Suppressor macrophage treated with lipopolysaccharide for 1 hour (primary cell): ENCODE measurements around the gene GMPR.
"Not testable (repeated sequence)": the region's sequence is repeated elsewhere in the genome, so short reads cannot be mapped to it uniquely, and the experiment has no call there.

ENCODE experiments used
- DNase-seq, 3 donors: peaks; one replicate each; pipeline ENCODE4 v3.0.0-alpha.2; 2020 to 2022

GMPR gene

DNA sequence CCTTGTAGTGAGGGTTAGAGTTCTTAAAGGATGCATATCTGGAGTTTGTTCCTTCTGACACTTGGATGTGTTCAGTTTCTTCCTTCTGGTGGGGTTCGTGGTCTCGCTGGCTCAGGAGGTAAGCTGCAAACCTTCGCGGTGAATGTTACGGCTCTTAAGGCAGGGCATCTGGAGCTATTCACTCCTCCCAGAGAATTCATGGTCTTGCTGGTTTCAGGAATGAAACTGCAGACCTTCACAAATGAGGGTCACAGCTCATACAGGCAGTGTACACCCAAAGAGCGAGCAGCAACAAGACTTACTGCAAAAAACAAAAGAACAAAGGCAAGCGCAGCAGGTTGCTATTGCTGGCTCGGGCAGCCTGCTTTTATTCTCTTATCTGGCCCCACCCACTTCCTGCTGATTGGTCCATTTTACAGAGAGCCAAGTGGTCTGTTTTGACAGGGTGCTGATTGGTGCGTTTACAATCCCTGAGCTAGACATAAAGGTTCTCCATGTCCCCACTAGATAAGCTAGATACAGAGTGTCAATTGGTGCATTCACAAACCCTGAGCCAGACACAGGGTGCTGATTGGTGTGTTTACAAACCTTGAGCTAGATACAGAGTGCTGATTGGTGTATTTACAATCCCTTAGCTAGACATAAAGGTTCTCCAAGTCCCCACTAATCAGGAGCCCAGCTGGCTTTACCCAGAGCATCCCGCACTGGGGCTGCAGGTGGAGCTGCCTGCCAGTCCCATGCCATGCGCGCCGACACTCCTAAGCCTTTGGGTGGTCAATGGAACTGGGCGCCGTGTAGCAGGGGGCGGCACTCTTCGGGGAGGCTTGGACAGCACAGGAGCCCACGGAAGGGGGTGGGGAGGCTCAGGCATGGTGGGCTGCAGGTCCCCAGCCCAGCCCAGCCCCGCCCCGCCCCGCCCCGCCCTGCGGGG, 12.0 kb upstream of the GMPR start:
- not testable (repeated sequence) for DNase-seq

DNA sequence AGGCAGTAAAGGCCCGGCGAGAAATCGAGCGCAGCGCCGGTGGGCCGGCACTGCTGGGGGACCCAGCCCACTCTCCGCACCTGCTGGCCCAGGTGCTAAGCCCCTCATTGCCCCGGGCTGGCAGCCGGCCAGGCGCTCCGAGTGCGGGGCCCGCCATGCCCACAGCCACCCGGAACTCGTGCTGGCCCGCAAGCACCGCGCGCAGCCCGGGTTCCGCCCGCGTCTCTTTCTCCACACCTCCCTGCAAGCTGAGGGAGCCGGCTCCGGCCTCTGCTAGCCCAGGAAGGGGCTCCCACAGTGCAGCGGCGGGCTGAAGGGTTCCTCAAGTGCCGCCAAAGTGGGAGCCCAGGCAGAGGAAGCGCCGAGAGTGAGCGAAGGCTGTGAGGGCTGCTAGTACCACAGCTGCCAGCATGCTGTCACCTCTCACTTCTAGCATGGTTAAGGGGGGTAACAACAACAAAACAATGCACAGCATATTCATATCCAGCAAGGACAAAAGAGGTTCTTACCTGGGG, 11.3 kb upstream of the GMPR start:
- DNase-seq = no peak

- DNase-seq = no peak
These were observed 10.8 kb upstream of the GMPR start for GRCh38 chr6:16227605-16228004.

GRCh38 chr6:16228043-16228442, 10.3 kb upstream of the GMPR start:
- DNase-seq = no peak

DNA sequence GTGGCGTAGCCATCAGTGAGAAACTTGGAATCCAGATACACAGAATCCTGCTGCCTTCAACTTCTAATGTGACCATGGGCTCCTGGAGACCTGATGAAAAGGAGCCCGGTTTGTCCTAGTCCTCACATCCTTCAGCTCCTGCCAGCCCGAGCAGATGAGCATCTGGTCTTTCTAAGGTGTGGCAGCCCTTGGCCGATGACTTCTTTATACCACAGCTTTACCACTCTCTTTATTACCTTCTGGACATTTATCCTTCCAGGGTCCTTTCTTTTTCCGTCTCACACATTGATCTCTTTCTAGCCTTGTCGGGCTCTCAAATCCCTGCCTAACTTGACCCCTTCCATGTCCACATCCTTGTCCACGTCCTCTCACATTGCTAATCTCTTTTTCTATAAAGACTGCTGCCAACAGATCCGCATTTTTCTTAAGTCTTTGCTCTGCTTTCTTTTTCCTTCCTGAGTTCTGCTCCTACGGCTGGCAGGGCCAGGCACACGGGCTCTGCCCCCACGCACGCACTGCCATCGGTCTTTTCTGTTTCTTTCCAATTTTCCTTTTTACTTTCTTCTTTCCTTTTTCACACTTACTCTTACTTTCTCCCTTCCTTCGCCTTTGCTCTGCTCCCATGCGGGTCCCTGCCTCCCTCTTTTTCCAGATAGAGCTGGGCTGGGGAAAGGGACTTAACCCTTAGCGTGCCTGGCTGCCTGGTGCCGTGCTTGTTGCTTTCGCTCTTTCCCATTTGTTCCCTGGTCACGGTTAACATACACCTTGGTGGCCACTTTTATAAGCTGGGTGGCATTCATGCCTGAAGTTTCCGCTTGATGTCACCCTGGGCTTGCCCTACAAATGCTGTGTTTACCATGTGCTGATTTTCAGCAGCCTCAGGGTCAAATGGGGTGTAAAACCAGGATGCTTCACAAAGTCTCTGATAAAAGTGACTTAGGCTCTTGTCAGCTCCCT, 9.4 kb upstream of the GMPR start:
- DNase-seq = peak in 1 of 3 donors; percentile 56

DNA sequence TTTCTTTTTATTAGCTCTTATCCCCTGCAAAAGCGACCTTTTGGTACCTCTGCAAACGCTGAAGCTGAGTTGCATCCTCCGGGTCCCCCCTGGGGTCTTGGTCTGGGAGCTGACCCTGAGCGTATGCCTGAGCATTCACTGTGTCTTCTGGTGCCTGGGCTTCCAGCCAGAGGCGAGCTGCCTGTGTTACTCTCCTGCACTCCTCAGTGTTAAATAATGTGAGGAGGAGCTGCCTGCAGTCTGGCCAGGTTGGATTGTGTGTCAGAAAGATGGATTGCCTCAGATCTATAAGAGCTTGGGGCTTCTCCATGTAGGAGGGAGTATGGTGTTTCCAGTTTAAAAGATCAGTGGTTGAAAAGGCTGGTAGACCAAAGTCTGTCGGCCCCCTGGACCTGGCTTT, 8.7 kb upstream of the GMPR start:
- DNase-seq = no peak

DNA sequence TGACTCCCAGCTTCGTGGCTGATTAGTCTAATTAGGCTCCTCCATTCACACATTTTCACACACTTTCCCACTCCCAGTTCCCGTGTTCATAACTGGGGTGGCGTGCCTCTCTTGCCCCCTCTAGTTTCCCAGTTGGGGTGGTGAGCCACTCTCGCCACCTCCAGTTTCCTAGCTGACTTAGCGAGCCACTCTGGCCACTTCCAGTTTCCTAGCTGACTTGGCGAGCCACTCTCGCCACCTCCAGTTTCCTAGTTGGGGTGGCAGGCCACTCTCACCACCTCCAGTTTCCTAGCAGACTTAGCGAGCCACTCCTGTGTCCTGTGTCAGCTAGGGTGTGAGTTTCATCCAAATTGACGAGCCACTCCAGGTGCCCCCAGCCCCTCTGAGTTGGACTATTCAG, 7.4 kb upstream of the GMPR start:
- peak; percentile 66 to 73 (median 73) for DNase-seq

DNA sequence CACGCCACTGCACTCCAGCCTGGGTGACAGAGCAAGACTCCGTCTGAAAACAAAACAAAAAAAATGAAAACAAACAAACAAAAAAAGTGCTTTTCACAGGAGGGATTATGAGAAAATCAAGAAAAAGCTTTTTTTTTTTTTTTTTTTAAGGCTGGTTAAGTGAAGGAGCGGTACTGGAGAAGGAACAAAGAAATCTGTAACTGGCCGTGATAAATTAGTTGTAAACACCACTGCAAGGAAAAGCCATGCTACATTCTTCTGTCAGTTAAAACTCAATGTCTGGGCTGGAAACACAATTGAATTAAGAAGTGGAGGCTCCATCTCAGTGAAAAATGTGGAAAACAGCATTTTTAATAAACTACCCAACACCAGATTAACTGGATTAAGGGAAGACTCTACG, 6.3 kb upstream of the GMPR start:
- no peak for DNase-seq

- no peak for DNase-seq
These were observed 2.3 kb upstream of the GMPR start for GRCh38 chr6:16236009-16236501.

DNA sequence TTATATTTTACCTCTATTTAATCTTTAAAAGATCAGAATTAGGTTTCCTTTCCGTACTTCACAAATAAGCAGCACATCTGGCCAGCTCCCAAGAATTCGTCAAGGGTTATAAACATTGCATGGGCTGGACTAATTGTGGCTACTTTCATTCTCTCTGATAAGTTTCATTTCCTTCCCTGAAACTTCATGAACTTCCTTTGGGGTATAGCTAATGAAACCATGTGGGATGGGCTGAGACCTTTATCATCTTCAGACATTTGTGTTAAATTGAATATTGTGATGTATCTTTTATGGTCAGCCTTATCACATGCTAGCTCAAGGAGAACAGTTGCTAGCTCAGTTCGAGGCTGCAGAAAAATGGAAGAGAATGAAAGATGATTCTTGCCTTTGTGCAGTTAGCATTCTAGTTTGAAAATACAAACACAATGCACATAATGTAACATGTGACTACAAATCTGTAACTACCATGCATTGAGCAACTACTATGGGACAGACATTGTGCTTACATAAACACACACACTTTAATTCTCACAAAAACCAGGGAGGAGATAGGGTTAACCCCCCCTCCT, 1.7 kb upstream of the GMPR start:
- peak; percentile 81 to 90 (median 84) for DNase-seq

- DNase-seq = no peak
These were observed 1.1 kb upstream of the GMPR start for GRCh38 chr6:16237242-16237641.

- DNase-seq = peak; percentile 38 to 55 (median 49)
These were observed 793 bp downstream of the GMPR start for GRCh38 chr6:16238963-16239797.

GRCh38 chr6:16239798-16240123, 1.4 kb downstream of the GMPR start:
- peak; percentile 88 to 91 (median 89) for DNase-seq

DNA sequence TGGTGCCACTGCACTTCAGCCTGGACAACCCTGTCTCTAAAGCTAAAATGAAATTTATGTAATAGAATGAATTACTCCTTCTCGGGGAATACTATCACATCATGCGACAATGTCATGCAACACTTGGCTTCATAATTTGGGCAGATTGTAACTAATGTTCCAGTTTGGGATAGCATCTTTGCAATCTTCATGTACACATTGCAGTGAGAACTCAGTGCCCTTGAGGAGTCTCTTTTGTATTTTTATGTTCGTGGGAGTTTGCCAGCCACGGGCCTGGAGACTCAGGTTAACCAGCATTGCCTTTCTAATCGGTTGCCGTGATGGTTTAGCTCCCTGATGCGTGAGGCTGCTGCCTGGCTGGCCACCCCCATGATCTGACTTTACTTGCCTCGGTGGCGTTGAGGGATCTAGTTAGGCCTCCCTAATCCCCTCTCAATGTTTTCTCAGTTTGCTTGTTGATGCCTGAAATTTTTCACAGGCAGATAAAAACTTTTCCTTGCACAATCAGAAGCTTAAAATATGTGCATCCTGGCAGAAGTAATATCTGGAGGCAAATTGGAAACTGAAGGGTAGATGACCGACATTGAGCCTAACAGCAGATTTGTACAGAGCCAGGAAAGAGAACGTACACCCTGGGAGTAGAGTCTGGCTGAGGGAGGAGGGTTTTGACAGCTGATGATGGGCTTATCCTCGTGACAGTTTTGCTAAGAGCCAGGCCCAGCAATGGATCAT, 2.4 kb downstream of the GMPR start:
- DNase-seq = no peak

GRCh38 chr6:16241321-16241689, 2.9 kb downstream of the GMPR start:
- DNase-seq = no peak

- DNase-seq = no peak
These were observed 4.7 kb downstream of the GMPR start for GRCh38 chr6:16243055-16243454.

DNA sequence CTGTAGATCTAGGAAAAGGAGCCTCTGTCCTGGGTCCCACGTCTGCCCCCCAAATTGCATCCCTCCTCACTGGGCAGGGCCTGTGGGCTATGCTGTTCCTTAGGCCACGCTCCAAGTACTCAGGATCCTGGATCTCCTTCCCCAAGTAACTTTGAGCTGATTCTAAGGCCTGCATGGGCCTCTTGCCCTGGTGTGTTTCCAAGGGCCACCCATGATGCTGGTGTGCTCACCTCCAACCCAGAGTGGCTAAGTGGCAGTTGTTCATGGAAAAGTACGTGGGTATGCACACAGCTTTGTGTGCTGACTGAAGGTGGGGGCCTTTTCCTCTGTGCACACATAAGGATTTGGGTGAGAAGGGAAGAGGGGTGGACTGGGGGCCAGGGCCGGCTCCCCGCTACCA, 5.3 kb downstream of the GMPR start:
- no peak for DNase-seq

DNA sequence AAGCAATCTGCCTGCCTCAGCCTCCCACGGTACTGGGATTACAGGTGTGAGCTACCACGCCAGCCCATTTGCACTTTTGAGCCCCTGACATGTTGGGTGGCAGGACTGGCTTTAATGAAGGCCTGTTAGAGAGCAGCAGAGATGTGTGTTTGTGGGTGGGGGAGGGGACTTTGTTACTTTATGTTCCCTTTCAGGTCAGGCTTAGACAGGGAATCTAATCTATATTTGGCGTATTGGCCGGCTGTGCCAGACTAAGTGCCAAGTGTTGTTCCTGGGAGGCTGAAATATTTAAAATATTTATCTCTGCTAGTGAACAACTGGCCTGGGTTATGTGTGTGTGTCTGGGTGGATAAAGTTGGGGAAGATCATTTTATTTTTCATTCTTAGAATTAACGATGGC, 6.1 kb downstream of the GMPR start:
- no peak for DNase-seq

DNA sequence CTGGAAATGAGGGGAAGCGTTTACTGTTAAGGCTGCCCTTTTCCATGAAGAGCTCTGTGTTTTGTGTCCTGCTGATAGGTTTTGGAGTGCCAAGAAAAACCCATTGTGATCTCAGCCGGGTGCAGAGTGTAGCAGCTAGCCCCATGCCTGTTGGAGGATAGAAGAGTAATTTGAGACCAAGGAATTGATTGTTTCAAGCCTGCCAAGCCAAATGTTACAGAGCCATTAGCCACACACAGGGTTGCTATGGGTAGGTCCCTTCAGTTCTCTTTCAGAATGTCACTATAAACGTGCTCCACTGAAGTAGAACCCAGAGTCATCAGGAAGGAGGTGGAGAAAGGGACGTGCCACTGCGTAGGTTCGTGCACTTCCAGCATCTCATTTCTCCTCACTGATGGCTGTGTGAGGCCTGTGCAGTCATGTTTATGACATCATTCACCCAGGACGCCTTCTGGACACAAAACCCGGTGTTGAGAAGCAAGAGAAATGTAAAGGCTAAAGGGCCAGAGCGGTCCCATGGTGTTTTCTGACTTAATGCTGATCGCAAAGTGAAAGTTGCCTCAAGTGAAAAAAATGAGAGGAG, 6.6 kb downstream of the GMPR start:
- no peak for DNase-seq

DNA sequence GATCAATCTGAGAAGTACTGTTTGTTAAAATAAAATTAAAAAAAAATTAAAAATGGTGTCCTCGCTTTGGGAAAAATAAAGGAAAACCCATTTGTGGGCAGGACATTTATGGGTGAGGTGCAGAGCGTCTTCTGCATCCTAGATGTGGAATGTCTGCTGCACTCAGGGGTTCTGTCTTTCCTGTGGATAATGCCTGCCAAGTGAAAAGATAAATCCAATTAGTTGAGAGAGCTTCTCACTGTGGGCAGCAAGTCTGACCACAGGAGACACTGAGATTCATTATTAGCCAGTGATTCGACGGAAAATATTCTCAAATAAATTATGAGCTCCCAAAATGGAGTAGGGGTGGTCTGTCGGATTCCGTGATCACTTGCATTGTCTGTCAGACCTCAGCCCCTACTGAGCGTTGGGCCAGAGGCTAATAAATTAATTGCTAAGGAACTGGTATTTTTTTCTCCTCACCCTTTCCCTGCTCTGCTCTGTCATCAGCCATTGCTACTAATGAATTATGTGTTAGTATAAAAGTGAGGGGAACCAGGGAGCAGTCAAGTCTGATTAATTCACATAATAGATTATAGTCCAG, 10.0 kb downstream of the GMPR start:
- peak in 1 of 3 donors; percentile 1 for DNase-seq

DNA sequence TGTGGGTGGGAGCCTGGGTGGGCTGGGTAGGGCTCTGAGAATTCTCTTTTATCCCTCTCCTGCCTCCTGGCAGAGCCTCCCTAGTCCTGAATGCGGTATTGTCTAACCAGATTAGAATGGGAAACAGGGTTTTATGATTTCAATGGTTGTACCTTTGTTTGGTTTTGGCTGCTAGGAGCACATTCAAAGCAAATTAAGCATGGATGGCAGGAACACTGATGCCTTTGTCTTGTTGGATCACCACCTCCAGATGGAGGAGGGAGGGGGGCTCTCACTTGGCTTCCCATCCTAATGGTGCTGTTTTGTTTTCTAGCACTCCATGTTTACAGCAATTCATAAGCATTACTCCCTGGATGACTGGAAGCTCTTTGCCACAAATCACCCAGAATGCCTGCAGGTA, 11.6 kb downstream of the GMPR start:
- peak in 1 of 3 donors; percentile 2 for DNase-seq
